T-helper 22 cell (primary cell): ENCODE measurements around the gene ZNF816.
"Not testable (repeated sequence)": the region's sequence is repeated elsewhere in the genome, so short reads cannot be mapped to it uniquely, and the experiment has no call there.

Source experiments
- DNase-seq: peaks from one replicate; pipeline ENCODE4 v3.0.0-alpha.2; 2020; ENCODE audit warnings: low read depth

Gene ZNF816

DNA sequence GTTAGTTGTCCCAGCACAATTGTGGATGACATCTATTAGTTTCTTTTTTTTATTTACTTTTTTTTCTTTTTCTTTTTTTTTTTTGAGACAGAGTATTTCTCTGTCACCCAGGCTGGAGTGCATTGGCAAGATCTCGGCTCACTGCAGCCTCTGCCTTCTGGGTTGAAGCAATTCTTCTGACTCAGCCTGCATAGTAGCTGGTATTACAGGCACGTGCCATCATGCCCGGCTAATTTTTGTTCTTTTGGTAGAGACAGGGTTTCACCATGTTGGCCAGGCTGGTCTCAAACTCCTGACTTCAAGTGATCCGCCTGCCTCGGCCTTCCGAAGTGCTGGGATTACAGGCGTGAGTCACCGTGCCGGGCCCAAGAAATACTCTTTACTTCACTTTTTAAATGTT lies 38.0 kb downstream of the ZNF816 start:
- not testable (repeated sequence) for DNase-seq

DNA sequence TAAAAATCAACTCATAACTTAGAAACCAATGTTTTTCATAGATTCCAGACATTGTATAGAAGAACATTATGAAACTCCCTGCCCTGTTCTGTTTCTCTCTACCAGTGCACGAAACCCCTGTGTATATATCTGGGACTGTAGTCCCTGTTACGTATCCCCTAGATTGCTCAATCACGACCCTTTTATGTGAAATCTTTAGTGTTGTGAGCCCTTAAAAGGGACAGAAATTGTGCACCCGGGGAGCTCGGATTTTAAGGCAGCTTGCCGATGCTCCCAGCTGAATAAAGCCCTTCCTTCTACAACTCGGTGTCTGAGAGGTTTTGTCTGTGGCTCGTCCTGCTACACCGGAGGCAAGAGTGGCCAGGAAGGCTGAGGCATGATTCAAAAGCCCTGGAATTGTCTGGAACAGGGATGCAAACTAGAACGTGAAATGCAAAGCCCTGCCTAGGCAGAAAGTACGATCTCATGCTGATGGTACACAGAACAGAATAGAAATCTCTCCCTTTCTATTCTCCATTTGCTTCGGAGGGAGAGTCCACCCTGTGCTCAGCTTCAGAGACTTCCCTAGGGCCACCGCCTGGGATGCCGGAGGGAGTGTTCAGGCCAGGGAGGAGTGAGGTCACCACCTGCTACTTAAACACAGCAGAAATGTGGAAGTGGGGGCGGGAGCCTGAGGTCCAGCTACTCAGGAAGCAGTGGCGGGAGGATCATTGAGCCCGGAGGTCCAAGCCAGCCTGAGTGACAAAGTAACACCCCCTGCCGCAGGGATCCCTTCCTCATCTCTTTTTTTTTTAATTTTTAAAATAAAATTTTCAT lies 38.7 kb downstream of the ZNF816 start:
- DNase-seq = no peak

DNA sequence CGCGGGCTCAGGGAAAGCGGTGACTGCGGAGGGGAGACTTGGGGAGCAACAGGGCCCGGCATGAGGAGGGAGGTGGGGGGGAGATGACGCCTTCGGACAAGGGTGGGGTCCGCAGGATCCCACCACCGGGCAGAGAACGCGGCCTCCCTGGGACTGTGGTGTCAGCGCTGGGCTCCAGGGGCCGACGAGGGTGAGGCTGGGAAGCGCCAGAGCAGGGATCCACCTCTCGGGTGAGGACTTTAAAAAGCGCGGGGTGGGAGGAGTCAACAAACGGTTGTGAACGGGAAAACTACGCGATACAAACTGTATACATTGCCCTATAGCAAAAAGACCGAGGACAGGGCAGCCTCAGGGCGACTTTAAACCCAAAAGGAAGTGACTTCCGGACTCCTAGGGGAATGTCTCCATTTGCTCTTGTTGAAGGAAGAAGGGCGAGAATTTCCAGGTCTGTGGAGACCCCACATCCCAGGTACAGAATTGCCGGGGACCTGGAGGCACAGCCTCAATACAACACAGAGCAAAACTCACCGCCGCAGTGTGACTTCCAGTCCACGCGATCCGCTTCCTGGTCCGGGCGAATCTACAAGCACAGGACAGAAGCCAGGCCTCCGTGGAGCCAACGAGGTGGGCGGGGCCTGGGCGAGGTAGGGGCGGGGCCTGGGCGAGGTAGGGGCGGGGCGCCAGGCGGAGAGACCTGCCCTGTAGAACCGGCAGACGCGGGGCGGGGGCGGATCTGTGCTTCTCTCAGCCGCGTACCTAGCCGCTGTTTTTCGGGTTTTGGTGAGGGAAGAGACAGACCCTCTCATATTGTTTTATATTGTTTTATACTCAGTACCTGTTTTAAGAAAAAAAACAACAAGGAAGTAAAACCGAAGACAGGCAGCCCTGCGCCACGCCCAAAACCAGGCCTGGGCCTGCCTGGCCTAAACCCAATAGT lies 39.6 kb downstream of the ZNF816 start, which contains the start of gene ZNF888:
Gene ZNF888 (minus strand): TSS at position 588 of the 937 bp plus-strand sequence. CDS start 5,555 bp downstream, outside the sequence.
- DNase-seq = peak; percentile 72

DNA sequence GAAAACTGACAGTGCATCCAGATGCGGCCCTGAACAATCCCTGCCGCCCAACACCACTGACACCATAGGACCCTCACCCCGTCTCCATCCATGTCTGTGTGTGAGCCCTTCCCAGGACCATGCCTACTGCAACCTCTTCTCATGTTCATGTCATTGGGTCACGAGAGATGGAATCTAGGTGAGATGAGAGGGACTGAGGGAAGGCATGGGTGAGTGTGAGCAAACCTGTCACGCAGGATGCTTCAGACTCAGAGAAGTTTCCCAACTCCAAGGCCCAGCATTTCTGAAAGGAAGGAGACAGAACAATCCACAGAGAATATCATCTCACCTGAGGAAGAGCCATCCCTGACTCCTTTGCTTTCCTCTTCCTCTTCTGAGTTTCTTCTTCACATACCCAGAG lies 45.1 kb downstream of the ZNF816 start:
- DNase-seq = no peak

DNA sequence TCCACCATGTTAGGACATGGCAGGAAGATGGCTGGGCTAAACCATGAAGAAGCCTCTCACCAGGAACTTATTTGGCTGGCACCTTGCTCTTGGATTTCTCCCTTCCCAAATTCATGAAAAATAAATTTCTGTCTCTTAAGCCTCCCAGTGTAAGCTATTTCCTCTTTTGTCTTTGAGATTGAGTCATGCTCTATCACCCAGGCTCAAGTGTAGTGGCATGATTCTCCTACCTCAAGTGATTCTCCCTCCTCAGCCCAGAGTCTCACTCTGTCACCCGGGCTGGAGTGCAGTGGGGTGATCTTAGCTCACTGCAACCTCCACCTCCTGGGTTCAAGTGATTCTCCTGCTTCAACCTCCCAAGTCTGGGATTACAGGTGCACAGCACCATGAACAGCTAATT lies 52.0 kb downstream of the ZNF816 start:
- no peak for DNase-seq

DNA sequence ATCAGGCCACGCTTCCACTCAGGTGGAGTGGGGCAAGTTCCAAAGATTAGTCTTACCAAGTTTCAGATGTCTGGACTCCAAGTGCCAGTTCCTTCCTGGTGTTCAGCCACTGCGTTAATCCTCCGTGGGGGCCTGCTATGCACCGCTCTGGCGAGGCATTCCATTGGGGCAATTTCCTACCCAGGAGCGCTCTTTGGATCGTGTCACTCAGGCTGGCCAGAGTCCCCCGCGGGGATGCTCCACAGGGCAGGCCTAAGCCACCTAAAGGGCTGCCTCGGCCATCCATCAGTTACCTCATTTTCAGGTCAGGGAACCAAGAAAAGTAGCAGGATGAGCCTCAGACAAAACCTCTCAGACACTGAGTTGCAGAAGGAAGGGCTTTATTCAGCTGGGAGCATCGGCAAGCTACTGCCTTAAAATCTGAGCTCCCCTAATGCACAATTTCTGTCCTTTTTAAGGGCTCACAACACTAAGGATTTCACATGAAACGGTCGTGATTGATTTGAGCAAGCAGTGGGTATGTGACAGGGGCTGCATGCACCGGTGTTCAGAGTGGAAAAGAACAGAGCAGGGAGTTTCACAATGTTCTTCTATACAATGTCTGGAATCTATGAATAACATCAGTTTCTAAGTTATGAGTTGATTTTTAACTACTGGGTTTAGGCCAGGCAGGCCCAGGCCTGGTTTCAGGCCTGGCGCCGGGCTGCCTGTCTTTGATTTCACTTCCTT lies 58.5 kb downstream of the ZNF816 start:
- not testable (repeated sequence) for DNase-seq

DNA sequence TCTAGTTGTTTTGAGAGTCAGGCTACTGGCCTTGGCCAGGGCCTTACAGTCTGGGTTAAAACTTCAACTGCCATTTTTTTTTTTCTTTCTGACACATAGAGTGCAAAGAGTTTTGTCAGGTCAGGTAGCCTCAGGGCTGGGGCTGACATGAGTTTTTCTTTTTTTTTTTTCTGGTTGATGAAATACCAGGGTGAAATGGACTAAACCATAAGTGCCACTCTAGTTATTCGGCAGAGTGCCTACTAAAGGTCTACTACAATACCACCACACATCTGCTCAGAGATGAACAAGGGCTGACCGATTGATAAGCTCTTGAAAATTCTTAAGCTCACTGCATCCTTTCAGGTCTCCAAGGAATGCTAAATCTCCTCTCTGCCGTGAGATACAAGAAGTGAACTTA lies 60.8 kb downstream of the ZNF816 start:
- no peak for DNase-seq
